ENCODE results near the gene SMARCE1. TPM values are rescaled to one million over a fixed set of nuclear protein-coding genes. Genes with fewer than 3 reads are reported as not detected.

SMARCE1 gene
- total and polyA plus RNA-seq, 9 of the 15 experiments (the other 6 are each of a cell fraction or from before 2014, with no cell fraction given): 64.1 to 142 (median 114) TPM

GRCh38 chr17:40577611-40578065 is 70.0 kb downstream of the SMARCE1 start:
- ATAC-seq (no peak), FAIRE-seq (no peak), DNase-seq (ENCODE audit: extremely low read depth in 1 of 4, low spot score in 3 of 4) (no peak)
- H2AFZ ChIP-seq (ENCODE audit: low read depth, low read length): no peak overlapping the region
- no peak overlapping the region for H3K4me3 ChIP-seq
- H3K9me1 ChIP-seq (ENCODE audit: control insufficient read depth, insufficient read depth, low read length): no peaks in the 10 kb centered on the region
- 0% methylated on average over 5 of the region's 5 CpGs for whole genome bisulfite sequencing (ENCODE audit: insufficient coverage, low coverage, missing lambda C conversion rate)
- intact Hi-C loops (cut with micrococcal nuclease) (no loop called here), in situ Hi-C loops (cut with MboI) (no loop called here)
- no peaks in the 10 kb centered on the region for H3K4me1 ChIP-seq (replicated peaks in 1 of 2; ENCODE audit: control insufficient read depth in 2 of 2, insufficient read depth in 2 of 2, low read length in 2 of 2)
- no peaks in the 10 kb centered on the region for H3K36me3 ChIP-seq (ENCODE audit: control insufficient read depth, insufficient read depth, low read length)
- TF ChIP-seq MAZ (CRISPR knock-in tag; conservative IDR thresholded peaks at IDR 0.05 in 1 of 2, IDR thresholded peaks at IDR 0.05 in 1 of 2): no peak
- TF ChIP-seq ZBTB11 (CRISPR knock-in tag; IDR thresholded peaks at IDR 0.05): no peak
- no peak for TF ChIP-seq ZNF24 (IDR thresholded peaks at IDR 0.05)
- TF ChIP-seq CHD2 (IDR thresholded peaks at IDR 0.05; ENCODE audit: low read depth, low read length): no peak
- no peak for TF ChIP-seq NR3C1 (CRISPR knock-in tag; IDR thresholded peaks at IDR 0.05)
- TF ChIP-seq DPF2 (IDR thresholded peaks at IDR 0.05): no peak
- no peak for TF ChIP-seq CLOCK (CRISPR knock-in tag; IDR thresholded peaks at IDR 0.05; ENCODE audit: borderline replicate concordance)
- TF ChIP-seq ZNF766 (CRISPR knock-in tag; conservative IDR thresholded peaks at IDR 0.05): no peak
- no peak for TF ChIP-seq MXD1 (CRISPR knock-in tag; IDR thresholded peaks at IDR 0.05; ENCODE audit: borderline replicate concordance, poor library complexity, severe bottlenecking)
- TF ChIP-seq ZNF3 (CRISPR knock-in tag; IDR thresholded peaks at IDR 0.05): no peak
- TF ChIP-seq ATF7 (IDR thresholded peaks at IDR 0.05): no peak
- TF ChIP-seq POLR3A (IDR thresholded peaks at IDR 0.05; ENCODE audit: borderline replicate concordance, extremely low read depth, insufficient read depth, insufficient read length): no peak
- BruUV-seq (replicated peaks): no TSS peak
- no peaks in the 10 kb centered on the region for H4K20me1 ChIP-seq (replicated peaks; ENCODE audit: control insufficient read depth, insufficient read depth, low read length)
- no peaks in the 10 kb centered on the region for H3K79me2 ChIP-seq (ENCODE audit: control insufficient read depth, insufficient read depth, low read length)
- no peak overlapping the region for H3K4me2 ChIP-seq (ENCODE audit: insufficient read depth, low read length)
- peaks cover 0 to 6% of the 10 kb centered on the region in 2 experiments; a peak in 2 of 5 replicates for H3K27me3 ChIP-seq (ENCODE audit: control insufficient read depth in 2 of 2, insufficient read depth in 2 of 2, low read length in 2 of 2)
- H3K9ac ChIP-seq (ENCODE audit: insufficient read depth in 1 of 2, low read depth in 2 of 2, low read length in 2 of 2): no peak overlapping the region
- POLR2A ChIA-PET: interaction anchor here (1.0 to 1.6 kb wide), 2 partner anchors 10 to 17 kb away, joined by 4 read pairs; no protein-coding TSS in a partner anchor
- H3K27ac ChIP-seq (ENCODE audit: extremely low read depth, low read depth, low read length): no peak overlapping the region
- CTCF ChIA-PET (ENCODE audit: low intra/inter-chr PET ratio): no interaction called here
- H3K9me3 ChIP-seq (replicated peaks; ENCODE audit: control insufficient read depth, insufficient read depth, low read depth, low read length): no peaks in the 10 kb centered on the region
